GM12874 (cell line): ENCODE data around the gene CRISP3.

Experiments
- CTCF ChIP-seq: IDR thresholded peaks from 2 replicates; pipeline ENCODE4 v1.5.1; 2011; ENCODE audit warnings: low read depth, mild to moderate bottlenecking, control low read depth, low read length, moderate library complexity; ENCODE audit not compliant: insufficient read depth

Gene CRISP3

GRCh38 chr6:49744259-49744658 lies at the start of gene CRISP3:
Gene CRISP3 (minus strand): TSS chr6:49744388. CDS start chr6:49744367, 21 bp downstream.
- TF ChIP-seq CTCF = no peak

- no peak for TF ChIP-seq CTCF
Measured at GRCh38 chr6:49790341-49790740, 46.2 kb upstream of the CRISP3 start.

GRCh38 chr6:49787176-49787575 lies 43.0 kb upstream of the CRISP3 start, which contains the start of gene PGK2:
Gene PGK2 (minus strand): TSS chr6:49787285. CDS start chr6:49787187, 98 bp downstream.
- TF ChIP-seq CTCF = no peak

GRCh38 chr6:49784272-49784671 lies 40.1 kb upstream of the CRISP3 start:
- TF ChIP-seq CTCF = no peak

GRCh38 chr6:49782725-49783124 lies 38.5 kb upstream of the CRISP3 start:
- no peak for TF ChIP-seq CTCF

GRCh38 chr6:49782293-49782692 lies 38.1 kb upstream of the CRISP3 start:
- TF ChIP-seq CTCF = no peak

- TF ChIP-seq CTCF = no peak
Measured at GRCh38 chr6:49776444-49776843, 32.3 kb upstream of the CRISP3 start.

- TF ChIP-seq CTCF = no peak
Measured at GRCh38 chr6:49775043-49775442, 30.9 kb upstream of the CRISP3 start.
